Trophoblast cell (in vitro differentiated cells and primary cell): ENCODE measurements around the gene TYROBP.
A peak's percentile ranks its signal among the peaks of the same experiment; 100 is the strongest.

Experiments used
- DNase-seq, 2 donors: peaks; one replicate each; pipeline ENCODE4 v3.0.0-alpha.2; 2016
- H2AFZ ChIP-seq: 2 replicates; pipeline ENCODE4 v1.6.1; 2013; ENCODE audit warnings: low read length, moderate library complexity, mild to moderate bottlenecking; ENCODE audit not compliant: insufficient read depth, poor library complexity
- H2AK5ac ChIP-seq: 2 replicates; pipeline ENCODE4 v1.6.1; 2013; ENCODE audit warnings: mild to moderate bottlenecking, low read length
- H2BK120ac ChIP-seq: 2 replicates; pipeline ENCODE4 v1.6.1; 2013; ENCODE audit warnings: low read length, mild to moderate bottlenecking, moderate library complexity; ENCODE audit not compliant: insufficient read depth, poor library complexity
- H2BK12ac ChIP-seq: 2 replicates; pipeline ENCODE4 v1.6.1; 2013; ENCODE audit warnings: mild to moderate bottlenecking, low read length, moderate library complexity
- H2BK5ac ChIP-seq: 2 replicates; pipeline ENCODE4 v1.6.1; 2013; ENCODE audit warnings: low read length, low read depth, moderate library complexity, mild to moderate bottlenecking; ENCODE audit not compliant: poor library complexity
- H3K14ac ChIP-seq: 2 replicates; pipeline ENCODE4 v1.6.1; 2013; ENCODE audit warnings: mild to moderate bottlenecking, low read length
- H3K18ac ChIP-seq: 2 replicates; pipeline ENCODE4 v1.6.1; 2013; ENCODE audit warnings: mild to moderate bottlenecking, low read length
- H3K23ac ChIP-seq: 2 replicates; pipeline ENCODE4 v1.6.1; 2013; ENCODE audit warnings: low read length
- H3K27ac ChIP-seq: 2 replicates; pipeline ENCODE4 v1.5.1; 2013; ENCODE audit warnings: low read depth, mild to moderate bottlenecking, inconsistent platforms, low read length, moderate library complexity
- H3K27me3 ChIP-seq: 2 replicates; pipeline ENCODE4 v1.6.1; 2013; ENCODE audit warnings: inconsistent platforms, mild to moderate bottlenecking, low read length, moderate library complexity; ENCODE audit not compliant: insufficient read depth
- H3K36me3 ChIP-seq, 2 experiments: 1 replicate in 1 of 2; 2 replicates in 1 of 2; pipeline ENCODE4 v1.6.1; 2013; ENCODE audit warnings: low read length in 2 of 2, mild to moderate bottlenecking in 2 of 2, moderate library complexity in 1 of 2; ENCODE audit not compliant: insufficient read depth in 2 of 2, control insufficient read depth in 1 of 2
- H3K4ac ChIP-seq: 2 replicates; pipeline ENCODE4 v1.6.1; 2013; ENCODE audit warnings: low read depth, mild to moderate bottlenecking, low read length, moderate library complexity
- H3K4me1 ChIP-seq, 2 experiments: 1 replicate in 1 of 2; 2 replicates in 1 of 2; pipeline ENCODE4 v1.6.1; 2013; ENCODE audit warnings: low read length in 2 of 2, mild to moderate bottlenecking in 2 of 2, moderate library complexity in 1 of 2; ENCODE audit not compliant: insufficient read depth in 2 of 2, control insufficient read depth in 1 of 2
- H3K4me2 ChIP-seq: 2 replicates; pipeline ENCODE4 v1.6.1; 2013; ENCODE audit warnings: inconsistent platforms, mild to moderate bottlenecking, low read length, moderate library complexity
- H3K4me3 ChIP-seq: 2 replicates; pipeline ENCODE4 v1.5.1; 2013; ENCODE audit warnings: mild to moderate bottlenecking, low read depth, low read length, inconsistent platforms
- H3K79me1 ChIP-seq: one replicate; pipeline ENCODE4 v1.6.1; 2013; ENCODE audit warnings: low read length
- H3K79me2 ChIP-seq: 2 replicates; pipeline ENCODE4 v1.6.1; 2013; ENCODE audit warnings: low read length, mild to moderate bottlenecking; ENCODE audit not compliant: control insufficient read depth, insufficient read depth, poor library complexity
- H3K9ac ChIP-seq: 2 replicates; pipeline ENCODE4 v1.6.1; 2013; ENCODE audit warnings: mild to moderate bottlenecking, low read length
- H3K9me3 ChIP-seq: 2 replicates; pipeline ENCODE4 v1.6.1; 2013; ENCODE audit warnings: low read depth, mild to moderate bottlenecking, control low read depth, inconsistent platforms, low read length; ENCODE audit not compliant: insufficient read depth
- H4K12ac ChIP-seq: 2 replicates; pipeline ENCODE4 v1.6.1; 2013; ENCODE audit warnings: low read depth, mild to moderate bottlenecking, low read length, moderate library complexity
- H4K8ac ChIP-seq: 2 replicates; pipeline ENCODE4 v1.6.1; 2013; ENCODE audit warnings: low read depth, mild to moderate bottlenecking, low read length, moderate library complexity
- H4K91ac ChIP-seq: one replicate; pipeline ENCODE4 v1.6.1; 2013; ENCODE audit warnings: low read depth, mild to moderate bottlenecking, low read length, moderate library complexity
- WGBS: extraction: QIAGEN DNeasy Blood & Tissue Kit; methylation state at CpG from one replicate; pipeline ENCODE4 v1.1.7; 2013; ENCODE audit warnings: missing lambda C conversion rate; ENCODE audit not compliant: insufficient read length, insufficient coverage; ENCODE audit errors: extremely low coverage; 5-methylcytosine and 5-hydroxymethylcytosine counted together

The TYROBP gene

GRCh38 chr19:35919306-35919705, 11.2 kb upstream of the TYROBP start:
- H2BK5ac ChIP-seq, result no peak overlapping the region
- H3K9ac ChIP-seq, result no peak overlapping the region
- no peaks in the 10 kb centered on the region for H3K79me1 ChIP-seq
- no CpG with 5 or more reads among the region's 11 CpGs for WGBS
- no peaks in the 10 kb centered on the region for H3K36me3 ChIP-seq
- no peaks in the 10 kb centered on the region for H3K9me3 ChIP-seq
- no peak overlapping the region for H3K4ac ChIP-seq
- DNase-seq, result no peak
- no peak overlapping the region for H3K18ac ChIP-seq
- H4K91ac ChIP-seq, result no peak overlapping the region
- no peaks in the 10 kb centered on the region for H3K4me1 ChIP-seq
- H2AFZ ChIP-seq, result no peak overlapping the region
- H3K79me2 ChIP-seq, result no peaks in the 10 kb centered on the region
- no peak overlapping the region for H2AK5ac ChIP-seq
- H3K4me3 ChIP-seq, result no peak overlapping the region
- no peak overlapping the region for H3K23ac ChIP-seq
- no peak overlapping the region for H3K27ac ChIP-seq
- no peak overlapping the region for H4K12ac ChIP-seq
- H3K27me3 ChIP-seq, result no peaks in the 10 kb centered on the region
- no peak overlapping the region for H3K14ac ChIP-seq
- no peak overlapping the region for H2BK120ac ChIP-seq
- no peak overlapping the region for H2BK12ac ChIP-seq
- no peak overlapping the region for H3K4me2 ChIP-seq
- H4K8ac ChIP-seq, result no peak overlapping the region

- Histone ChIP-seq H3K27me3 (no peaks in the 10 kb centered on the region), H3K14ac (no peak overlapping the region)
- no CpG with 5 or more reads among the region's 3 CpGs for WGBS
Measured at GRCh38 chr19:35915443-35915842, 7.3 kb upstream of the TYROBP start.

GRCh38 chr19:35913589-35913988, 5.5 kb upstream of the TYROBP start:
- no peaks in the 10 kb centered on the region for H3K9me3 ChIP-seq
- H4K91ac ChIP-seq, result no peak overlapping the region

More at GRCh38 chr19:35915443-35915842, 7.3 kb upstream of the TYROBP start:
- Histone ChIP-seq H3K4me2 (no peak overlapping the region), H4K12ac (no peak overlapping the region), H2BK5ac (no peak overlapping the region), H3K79me1 (no peaks in the 10 kb centered on the region), H4K8ac (no peak overlapping the region), H3K18ac (no peak overlapping the region), H3K27ac (no peak overlapping the region), H2BK12ac (no peak overlapping the region), H2AK5ac (no peak overlapping the region), H3K9me3 (no peaks in the 10 kb centered on the region), H3K4me3 (no peak overlapping the region), H3K79me2 (no peaks in the 10 kb centered on the region), H2AFZ (no peak overlapping the region), H3K4me1 (no peaks in the 10 kb centered on the region), H2BK120ac (no peak overlapping the region), H3K36me3 (no peaks in the 10 kb centered on the region), H3K9ac (no peak overlapping the region), H3K4ac (no peak overlapping the region), H4K91ac (no peak overlapping the region), H3K23ac (no peak overlapping the region)
- no peak for DNase-seq

GRCh38 chr19:35911790-35912189, 3.7 kb upstream of the TYROBP start:
- Histone ChIP-seq H2BK5ac (no peak overlapping the region), H3K79me1 (no peaks in the 10 kb centered on the region), H3K79me2 (no peaks in the 10 kb centered on the region), H3K4me3 (no peak overlapping the region), H3K4ac (no peak overlapping the region), H3K4me2 (no peak overlapping the region), H4K91ac (no peak overlapping the region), H3K14ac (no peak overlapping the region), H2BK12ac (no peak overlapping the region), H3K18ac (no peak overlapping the region), H3K9ac (no peak overlapping the region), H3K27me3 (no peaks in the 10 kb centered on the region), H2AFZ (no peak overlapping the region), H3K4me1 (no peaks in the 10 kb centered on the region), H2AK5ac (no peak overlapping the region), H3K36me3 (no peaks in the 10 kb centered on the region), H4K8ac (no peak overlapping the region), H3K27ac (no peak overlapping the region), H2BK120ac (no peak overlapping the region), H3K23ac (peak overlapping the region; percentile 50), H3K9me3 (no peaks in the 10 kb centered on the region), H4K12ac (no peak overlapping the region)
- no CpG with 5 or more reads among the region's 5 CpGs for WGBS
- DNase-seq, result no peak

More at GRCh38 chr19:35913589-35913988, 5.5 kb upstream of the TYROBP start:
- Histone ChIP-seq H2BK5ac (no peak overlapping the region), H2BK12ac (no peak overlapping the region), H3K4me1 (no peaks in the 10 kb centered on the region), H2BK120ac (no peak overlapping the region), H3K27ac (no peak overlapping the region), H2AK5ac (no peak overlapping the region), H3K4me2 (no peak overlapping the region), H4K8ac (no peak overlapping the region), H2AFZ (no peak overlapping the region), H3K18ac (no peak overlapping the region), H3K4me3 (no peak overlapping the region), H3K79me1 (no peaks in the 10 kb centered on the region), H3K27me3 (no peaks in the 10 kb centered on the region), H3K79me2 (no peaks in the 10 kb centered on the region), H3K23ac (no peak overlapping the region), H3K36me3 (no peaks in the 10 kb centered on the region), H3K14ac (no peak overlapping the region), H3K9ac (no peak overlapping the region), H3K4ac (no peak overlapping the region), H4K12ac (no peak overlapping the region)
- no CpG with 5 or more reads among the region's 7 CpGs for WGBS
- no peak for DNase-seq
